ENCODE measurements around the gene JAG2. TPM values are rescaled to one million over a fixed set of nuclear protein-coding genes. Genes with fewer than 3 reads are reported as not detected.

The JAG2 gene
- total RNA-seq, 1 experiment from 2014 or later = 6.3 TPM

DNA sequence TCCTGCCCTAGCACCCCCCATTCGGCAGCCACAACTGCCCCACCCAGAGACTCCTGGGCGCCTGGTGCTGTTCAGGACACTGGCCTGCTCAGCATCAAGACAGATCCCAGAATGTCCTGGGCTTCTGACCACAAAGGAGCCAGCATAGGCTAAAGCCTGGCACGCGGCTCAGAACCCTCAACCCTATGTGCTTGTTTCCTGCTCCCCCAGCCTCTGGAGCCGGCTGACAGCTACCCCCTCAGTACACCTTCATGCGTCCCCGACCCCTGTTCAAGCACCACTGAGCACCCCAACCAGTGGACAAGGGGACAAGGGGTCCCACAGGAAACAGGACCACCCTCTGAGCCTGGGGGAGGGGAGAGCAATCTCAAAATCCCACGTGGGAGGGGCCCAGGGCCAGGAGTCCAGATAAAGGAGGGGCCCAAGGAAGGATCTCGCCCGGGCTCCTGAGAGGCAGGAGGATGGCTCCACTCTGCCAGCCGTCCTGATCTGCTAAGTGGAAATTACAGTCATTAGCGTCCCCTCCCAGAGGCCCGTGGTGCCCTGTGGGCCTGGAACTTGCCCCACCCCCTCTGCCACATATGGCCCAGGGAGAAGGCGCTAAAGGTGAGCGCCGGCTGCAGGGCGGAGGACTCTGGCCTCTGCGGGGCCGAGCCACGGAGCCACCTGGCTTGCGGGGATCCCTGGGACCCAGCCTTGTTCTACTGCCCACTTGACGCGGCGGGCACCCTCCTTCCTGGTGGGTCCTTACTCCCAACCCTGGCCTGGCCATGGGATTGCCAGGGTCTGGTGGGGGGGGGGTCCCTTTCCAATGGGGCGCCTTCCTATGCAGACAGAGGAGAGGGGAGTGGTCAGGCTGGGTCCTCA, 76.2 kb downstream of the JAG2 start:
- peak; percentile 45 for DNase-seq (ENCODE audit: low read depth)

GRCh38 chr14:105091517-105092170, 76.9 kb downstream of the JAG2 start:
- peak; percentile 92 for DNase-seq (ENCODE audit: low read depth)

DNA sequence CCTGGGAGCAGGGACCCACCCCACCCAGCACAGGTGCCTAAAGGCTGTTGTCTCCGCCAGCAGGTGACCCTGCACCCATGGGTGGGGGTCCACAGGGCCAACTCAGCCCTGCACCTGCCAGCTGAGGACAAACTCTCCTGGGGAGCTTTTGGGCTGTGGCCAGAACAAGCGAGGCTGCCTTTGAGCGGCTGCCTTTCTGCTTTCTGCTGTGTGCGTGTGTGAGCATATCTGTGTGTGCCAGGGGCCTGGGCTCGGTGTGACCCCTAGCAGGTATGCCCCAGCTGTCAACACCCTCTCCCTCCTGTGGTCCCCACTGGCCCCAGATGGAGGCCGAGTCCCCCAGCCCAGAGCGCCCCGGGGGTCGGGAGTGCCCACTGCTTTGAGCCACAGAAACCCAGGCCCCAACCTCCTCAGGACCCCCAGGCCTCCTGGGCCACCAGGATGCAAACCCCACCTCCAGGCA, 77.5 kb downstream of the JAG2 start:
- no peak for DNase-seq (ENCODE audit: low read depth)

Other genes with a start within 250 kb of the JAG2 start
- gene PLD4, start 243.9 kb downstream of the JAG2 start, total RNA-seq (2014; rRNA removed; shearing (Covaris generic)) = not detected in 2 replicates
- 10.4 and 10.5 TPM in 2 replicates for gene AHNAK2, start 190.4 kb downstream of the JAG2 start, total RNA-seq (2014; rRNA removed; shearing (Covaris generic))
- 6.5 and 8.4 TPM in 2 replicates for gene CLBA1, start 183.0 kb downstream of the JAG2 start, total RNA-seq (2014; rRNA removed; shearing (Covaris generic))
- gene CDCA4, start 147.7 kb downstream of the JAG2 start, total RNA-seq (2014; rRNA removed; shearing (Covaris generic)) = 79.0 and 86.9 TPM in 2 replicates
- gene GPR132, start 103.3 kb downstream of the JAG2 start, total RNA-seq (2014; rRNA removed; shearing (Covaris generic)) = 3.3 and 5.1 TPM in 2 replicates
- 18.3 and 41.4 TPM in 2 replicates for gene NUDT14, start 12.5 kb upstream of the JAG2 start, total RNA-seq (2014; rRNA removed; shearing (Covaris generic))
- 43.3 and 51.3 TPM in 2 replicates for gene BTBD6, start 79.8 kb upstream of the JAG2 start, total RNA-seq (2014; rRNA removed; shearing (Covaris generic))
- gene BRF1, start 132.2 kb upstream of the JAG2 start, total RNA-seq (2014; rRNA removed; shearing (Covaris generic)) = 39.9 and 41.7 TPM in 2 replicates
- gene PACS2, start 146.0 kb upstream of the JAG2 start, total RNA-seq (2014; rRNA removed; shearing (Covaris generic)) = 11.6 and 28.2 TPM in 2 replicates
- gene TEX22, start 229.8 kb upstream of the JAG2 start, total RNA-seq (2014; rRNA removed; shearing (Covaris generic)) = 0.29 and 1.3 TPM in 2 replicates